COLO668 (cell line): ENCODE measurements around the gene SPATA13.

ENCODE experiments used
- DNase-seq: peaks from one replicate; lab custom pipeline; 2025; ENCODE audit not compliant: unreplicated experiment; lab: John Stamatoyannopoulos, UW

SPATA13 gene

DNA sequence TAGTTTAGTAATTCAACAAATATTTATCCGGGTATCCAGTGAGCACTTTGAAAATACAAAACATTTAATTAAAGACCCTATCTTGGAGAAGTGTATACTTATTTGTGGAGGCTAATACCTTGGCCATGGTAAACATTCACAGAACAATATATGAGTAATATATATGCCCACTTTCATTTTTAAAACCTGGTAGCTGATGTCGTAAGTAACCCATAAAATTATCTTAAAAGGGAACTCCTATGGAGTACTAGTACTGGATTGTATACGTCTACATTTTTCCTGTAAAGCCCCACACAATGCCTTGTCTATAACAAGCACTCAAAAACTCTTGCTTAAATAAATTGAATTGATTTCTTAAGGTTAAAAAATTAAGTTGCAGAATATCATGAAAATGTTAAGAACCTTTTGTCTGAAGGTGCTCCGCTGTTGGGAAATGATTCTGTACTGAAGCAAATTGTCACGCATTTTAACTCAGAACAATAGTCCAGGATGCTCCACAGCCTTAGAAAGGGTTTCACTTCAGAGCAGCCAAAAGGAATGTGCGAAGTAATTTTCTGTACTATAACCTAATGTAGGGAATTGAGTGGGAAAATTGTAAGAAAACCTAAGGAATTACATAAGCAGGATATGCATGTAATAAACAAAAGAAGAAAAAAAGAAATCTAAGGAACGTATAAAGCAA lies 90.0 kb downstream of the SPATA13 start:
- DNase-seq: no peak

- no peak for DNase-seq
Observed at GRCh38 chr13:24251525-24251924, 91.0 kb downstream of the SPATA13 start.

DNA sequence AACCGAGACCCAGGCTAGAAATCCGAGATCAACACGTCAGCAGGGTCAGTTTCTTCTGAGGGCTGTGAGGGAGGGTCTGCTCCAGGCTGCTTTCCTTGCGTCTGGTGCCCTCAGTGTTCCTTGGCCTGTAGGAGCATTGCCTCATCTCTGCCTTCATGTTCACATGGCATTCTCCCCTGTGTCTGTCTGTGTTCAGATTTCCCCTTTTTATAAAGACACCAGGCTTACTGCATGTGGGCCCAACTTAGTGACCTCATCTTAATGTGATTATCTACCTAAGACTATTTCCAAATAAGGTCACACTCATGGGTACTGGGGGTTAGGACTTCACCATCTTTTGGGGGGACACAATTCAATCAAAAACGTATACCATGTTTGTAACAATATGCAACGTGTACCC lies 91.6 kb downstream of the SPATA13 start:
- DNase-seq: no peak

DNA sequence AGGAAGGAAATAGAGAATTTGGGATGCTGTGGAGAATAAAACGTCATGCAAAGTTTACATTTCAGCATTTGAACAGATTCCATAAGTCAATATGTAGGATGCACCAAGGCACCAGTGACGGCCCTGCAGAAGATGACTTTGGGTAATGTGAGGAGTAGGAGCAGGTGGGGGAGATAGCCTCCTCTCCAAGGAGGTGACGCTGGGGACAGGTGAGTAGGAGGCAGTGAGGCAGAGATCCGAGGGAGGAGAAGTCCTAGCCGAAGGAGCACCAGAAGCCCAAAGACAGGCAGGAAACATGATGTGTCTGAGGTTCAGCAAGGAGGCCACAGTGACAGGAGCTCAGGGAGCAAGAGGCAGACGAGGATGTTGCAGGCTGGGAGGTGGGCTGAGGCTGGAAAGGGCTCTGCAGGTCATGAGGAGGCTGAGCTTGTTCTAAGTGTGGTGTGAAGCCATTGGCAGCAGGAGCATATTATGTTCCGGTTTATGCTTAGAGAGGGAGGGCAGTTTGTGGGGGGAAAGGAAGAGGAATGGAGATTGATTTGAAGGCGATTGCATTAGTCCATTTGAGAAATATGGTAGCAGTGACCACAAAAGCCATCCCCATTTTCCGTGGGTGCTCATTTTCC lies 93.1 kb downstream of the SPATA13 start:
- no peak for DNase-seq

- no peak for DNase-seq
Observed at GRCh38 chr13:24254146-24254841, 93.8 kb downstream of the SPATA13 start.

DNA sequence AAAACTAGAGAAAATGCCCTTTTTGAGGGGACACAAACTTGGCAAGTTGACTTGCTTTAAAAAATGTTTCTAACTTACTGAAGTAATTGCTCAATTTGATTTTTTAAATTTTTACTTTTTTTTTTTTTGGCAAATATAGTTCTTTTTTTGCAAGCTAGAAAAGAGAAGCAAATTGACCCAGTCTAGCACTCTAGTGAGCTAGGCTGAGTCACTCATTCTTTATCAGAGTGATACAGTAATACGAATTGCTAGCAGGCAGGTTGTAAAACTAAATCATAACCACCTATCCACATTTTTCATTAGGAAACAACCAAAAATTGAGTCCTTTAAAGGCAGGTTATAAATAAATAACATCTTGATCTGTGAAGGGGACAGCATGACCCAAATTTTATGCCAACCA lies 97.0 kb downstream of the SPATA13 start:
- DNase-seq: no peak

DNA sequence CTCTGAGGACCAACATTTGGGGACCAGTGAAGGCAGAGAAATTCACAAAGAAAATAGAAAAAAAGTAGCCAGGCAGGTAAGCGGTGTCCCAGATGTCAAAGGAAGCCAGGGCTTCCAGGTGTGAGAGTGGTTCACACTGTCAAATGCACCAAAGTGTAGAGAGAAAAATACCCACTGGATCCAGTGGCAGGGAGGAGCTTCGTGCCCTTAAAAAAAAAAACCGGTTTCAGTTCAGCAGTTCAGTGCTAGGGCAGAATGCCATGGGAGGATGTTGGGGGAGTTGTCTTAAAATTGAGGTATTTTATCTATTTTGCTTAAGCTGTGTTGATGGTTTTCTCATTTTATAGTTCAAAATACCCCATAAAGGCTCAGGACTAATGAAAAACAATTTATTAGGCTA lies 101.0 kb downstream of the SPATA13 start:
- no peak for DNase-seq

DNA sequence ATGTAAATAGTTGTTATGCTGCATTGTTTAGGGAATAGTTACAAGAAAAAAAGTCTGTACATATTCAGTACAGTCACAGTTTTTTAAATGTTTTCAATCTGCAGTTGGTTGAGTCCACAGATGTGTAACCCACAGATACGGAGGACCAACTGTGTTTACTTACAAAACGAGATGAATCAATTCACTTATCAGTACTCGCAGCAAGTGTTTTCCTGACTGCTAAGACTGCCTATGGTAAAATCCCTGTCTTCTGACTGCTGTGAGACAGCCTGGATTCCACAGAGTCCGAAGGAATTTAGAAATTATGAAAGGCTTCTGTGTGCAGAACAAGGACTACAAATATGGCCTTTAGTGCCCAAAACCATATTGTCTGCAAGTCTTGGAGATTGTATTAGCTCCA lies 103.1 kb downstream of the SPATA13 start:
- no peak for DNase-seq

DNA sequence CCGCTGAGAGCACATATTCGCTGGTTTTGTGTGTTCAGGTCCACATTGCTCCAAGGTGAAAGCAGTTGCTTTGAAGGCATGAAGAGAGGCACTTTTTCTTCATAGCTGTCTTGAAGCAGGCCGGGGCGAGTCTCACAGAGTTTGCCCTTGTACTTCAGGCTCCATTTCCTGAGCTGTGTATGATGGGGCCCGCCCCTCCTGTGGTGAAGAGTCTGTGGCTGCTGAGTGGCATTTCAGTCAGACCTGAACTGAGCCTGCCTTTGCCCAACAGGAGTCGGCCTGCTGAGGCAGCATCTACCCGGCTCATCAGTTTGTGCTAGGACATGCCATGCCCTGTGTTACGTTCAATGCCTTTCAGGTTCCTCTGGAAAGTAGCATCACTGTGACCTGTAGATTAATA lies 104.5 kb downstream of the SPATA13 start:
- DNase-seq: no peak

- no peak for DNase-seq
Observed at GRCh38 chr13:24265453-24265852, 104.9 kb downstream of the SPATA13 start.

GRCh38 chr13:24267274-24267673 lies 106.8 kb downstream of the SPATA13 start:
- no peak for DNase-seq

DNA sequence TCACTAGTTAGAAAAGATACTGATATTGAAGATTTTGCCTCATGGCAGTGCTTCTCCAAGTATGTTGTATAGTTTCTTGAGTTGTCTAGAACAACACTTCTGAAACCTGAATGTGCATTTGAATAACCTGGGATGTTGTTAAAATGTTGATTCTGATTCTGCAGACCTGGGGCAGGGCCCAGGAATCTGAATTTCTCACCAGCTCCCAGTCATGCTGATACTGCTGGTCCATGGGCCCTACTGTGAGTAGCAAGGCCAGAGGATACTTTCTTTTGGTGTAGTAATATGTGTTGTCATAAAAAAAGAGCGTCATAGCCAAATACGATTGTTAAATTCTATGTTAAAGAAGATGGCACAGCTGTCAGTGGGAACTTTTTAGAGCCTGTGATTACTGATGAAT lies 107.3 kb downstream of the SPATA13 start:
- DNase-seq: no peak

DNA sequence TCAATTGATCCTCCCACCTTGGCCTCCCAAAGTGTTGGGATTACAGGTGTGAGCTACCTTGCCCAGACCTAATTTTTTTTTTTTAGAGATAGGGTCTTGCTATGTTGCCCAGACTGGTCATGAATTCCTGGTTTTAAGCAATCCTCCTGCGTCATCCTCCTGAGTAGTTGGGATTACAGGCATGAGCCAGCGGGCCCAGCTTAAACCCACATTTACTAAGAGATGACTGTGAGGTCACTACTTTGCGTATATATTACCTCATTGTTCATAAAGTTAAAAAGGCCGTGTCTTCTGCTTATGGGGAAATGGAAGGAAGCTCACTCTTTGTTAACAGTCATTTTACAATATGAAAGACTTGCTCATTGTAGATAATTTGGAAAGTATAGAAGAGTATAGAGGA lies 109.3 kb downstream of the SPATA13 start:
- no peak for DNase-seq

DNA sequence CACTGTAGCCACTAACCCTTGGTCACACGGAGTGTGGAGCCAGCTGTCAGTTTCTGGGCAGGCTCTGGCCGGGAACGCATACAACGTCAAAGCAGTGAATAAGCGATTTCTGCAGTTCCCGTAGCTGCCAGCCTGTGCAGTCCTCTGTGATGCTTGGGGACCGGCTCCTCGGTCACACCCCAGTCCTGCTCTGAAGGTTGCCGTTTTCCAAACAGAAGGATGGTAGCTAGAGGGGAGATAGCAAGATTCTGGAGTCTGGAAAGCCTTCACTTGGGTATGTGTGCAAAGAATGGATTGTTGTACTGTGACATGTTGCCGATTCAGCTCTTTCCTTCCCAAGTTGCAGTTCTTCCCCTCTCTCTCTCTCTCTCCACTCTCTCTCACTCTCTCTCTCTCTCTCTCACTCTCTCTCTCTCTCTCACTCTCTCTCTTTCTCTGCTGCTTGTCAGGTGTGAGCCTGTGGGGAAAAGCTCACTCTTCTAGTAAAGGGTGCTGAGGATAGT lies 110.2 kb downstream of the SPATA13 start:
- no peak for DNase-seq

DNA sequence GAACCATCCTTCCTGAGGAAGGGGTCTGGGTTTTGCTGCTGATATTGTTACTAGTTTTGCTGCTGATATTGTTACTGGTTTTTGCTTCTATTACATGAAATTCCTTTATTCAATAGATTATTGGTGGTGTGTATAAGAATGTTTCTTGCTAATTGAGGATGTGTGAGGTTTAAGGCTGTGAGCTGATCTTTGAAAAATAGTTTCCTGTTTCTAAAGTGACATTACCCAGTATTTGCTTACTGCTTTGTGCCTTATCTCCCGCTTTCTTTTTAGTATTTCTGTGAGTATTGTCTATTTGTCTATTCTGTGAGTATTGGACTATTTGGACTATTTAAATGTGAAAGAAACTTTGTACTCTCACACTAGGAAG lies 110.7 kb downstream of the SPATA13 start:
- DNase-seq: no peak

DNA sequence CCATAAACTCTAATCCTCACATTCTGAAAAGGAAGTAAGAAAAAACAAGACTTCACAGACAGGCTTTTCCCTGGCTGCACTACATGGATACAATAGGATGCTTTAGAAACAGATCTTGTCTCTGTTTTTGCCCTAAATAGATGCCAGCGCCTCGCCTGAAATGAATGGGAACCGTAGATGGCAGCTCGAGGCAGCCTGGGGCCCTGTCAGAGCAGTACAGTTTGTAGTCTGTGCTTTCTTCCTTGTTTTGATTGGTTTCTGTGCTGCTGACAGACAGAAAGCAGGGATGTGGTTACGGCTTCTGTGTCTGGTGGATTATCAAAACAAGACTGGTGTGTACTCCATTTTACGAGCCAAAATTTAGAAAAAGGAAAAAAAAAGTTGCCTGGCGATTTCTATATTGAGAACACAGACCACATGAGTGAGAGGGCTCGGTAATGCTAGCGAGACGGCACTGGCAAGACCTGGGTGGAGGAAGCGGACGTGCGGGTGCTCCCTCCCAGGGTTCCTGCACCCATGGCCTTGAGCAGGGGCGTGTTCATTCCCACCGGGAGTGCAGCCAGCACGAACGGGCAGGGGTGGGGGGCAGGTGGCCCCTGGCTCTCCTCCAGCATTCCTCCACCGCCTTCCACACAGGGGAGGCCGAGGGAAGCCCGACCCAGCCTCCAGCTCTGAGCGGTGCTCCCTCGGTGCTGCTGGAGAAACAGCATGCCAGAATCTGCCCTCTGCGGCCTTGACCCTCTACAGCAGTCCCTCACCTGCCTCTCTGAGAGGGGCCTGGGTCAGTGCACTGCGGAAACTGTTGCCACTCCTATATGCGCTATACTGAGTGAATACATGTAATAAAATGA lies 111.3 kb downstream of the SPATA13 start:
- no peak for DNase-seq

DNA sequence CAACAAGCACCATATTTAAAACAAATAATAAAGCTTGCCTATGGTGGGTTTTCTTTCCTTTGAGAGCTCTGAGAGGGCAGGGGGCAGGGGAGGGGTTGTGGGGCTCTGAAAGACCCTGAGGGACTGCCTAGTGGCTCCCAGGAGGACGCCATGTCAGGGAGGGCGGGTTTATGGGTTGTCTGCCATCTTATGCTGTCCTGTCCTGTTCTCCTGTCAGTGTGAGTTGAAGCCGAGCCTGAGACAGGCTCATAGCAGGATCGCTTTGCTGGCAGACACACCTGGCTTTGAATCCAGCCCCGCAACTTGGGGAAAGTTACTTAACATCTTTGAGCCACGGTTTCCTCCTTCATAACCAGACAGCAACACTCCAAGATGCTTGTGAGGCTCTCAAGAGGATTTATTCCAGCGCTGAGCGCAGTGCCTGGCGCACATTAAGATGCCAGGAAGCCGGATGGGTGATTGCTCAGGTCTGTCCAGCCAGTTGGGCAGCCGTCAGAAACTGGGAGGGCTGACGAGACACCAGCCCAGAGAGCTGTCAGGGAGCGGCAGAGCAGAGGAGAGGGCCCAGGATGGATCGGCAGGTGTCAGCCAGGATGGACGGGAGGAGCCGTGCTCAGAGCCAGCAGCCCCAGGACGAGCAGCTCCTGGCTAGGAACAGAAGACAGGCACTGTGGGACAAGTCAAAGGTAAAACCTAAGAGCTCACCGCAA lies 112.1 kb downstream of the SPATA13 start:
- no peak for DNase-seq

DNA sequence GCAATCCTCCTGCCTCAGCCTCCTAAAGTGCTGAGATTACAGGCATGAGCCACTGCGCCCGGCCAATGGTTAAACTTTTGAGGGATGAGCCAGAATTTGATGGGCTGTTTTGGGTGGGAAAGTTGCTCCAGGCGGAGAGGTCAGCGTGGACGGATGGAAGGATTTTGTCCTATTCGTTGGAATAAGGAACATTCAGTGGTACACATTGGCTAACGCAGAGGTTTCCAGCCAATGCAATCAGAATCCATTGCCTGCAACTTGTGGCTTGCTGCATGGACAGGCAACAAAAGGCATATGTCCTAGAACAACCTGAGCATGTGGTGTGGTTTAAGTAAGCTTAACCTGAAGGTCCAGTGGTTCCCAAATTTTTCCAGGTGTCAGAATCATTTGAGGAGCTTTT lies 113.4 kb downstream of the SPATA13 start:
- DNase-seq: no peak

- DNase-seq: no peak
Observed at GRCh38 chr13:24274452-24275021, 114.0 kb downstream of the SPATA13 start.

DNA sequence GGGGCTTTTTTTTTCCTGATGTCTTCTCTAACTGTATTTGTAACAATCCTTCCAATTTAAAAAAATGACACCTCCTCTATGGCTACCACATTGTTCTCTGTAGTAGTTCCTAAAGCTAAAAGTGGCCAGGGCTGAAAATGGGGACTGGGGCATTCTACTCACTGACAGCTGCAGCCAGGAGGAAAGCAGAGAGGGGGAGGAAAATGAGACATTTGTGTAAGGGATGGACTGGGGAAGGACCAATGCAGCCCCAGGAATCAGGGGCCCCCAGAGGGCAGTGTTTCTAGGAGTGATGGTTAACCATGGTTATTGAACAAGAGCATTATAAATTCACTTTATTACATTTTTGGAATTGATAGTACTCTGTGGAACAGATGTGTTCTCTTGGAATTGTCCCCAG lies 114.5 kb downstream of the SPATA13 start:
- no peak for DNase-seq
